ENCODE results near the gene KRTAP4-6. TPM values are rescaled to one million over a fixed set of nuclear protein-coding genes. Genes with fewer than 3 reads are reported as not detected.
"Not testable (repeated sequence)": the region's sequence is repeated elsewhere in the genome, so short reads cannot be mapped to it uniquely, and the experiment has no call there.

The KRTAP4-6 gene
- not detected for total RNA-seq
- long read RNA-seq: 0 reads

DNA sequence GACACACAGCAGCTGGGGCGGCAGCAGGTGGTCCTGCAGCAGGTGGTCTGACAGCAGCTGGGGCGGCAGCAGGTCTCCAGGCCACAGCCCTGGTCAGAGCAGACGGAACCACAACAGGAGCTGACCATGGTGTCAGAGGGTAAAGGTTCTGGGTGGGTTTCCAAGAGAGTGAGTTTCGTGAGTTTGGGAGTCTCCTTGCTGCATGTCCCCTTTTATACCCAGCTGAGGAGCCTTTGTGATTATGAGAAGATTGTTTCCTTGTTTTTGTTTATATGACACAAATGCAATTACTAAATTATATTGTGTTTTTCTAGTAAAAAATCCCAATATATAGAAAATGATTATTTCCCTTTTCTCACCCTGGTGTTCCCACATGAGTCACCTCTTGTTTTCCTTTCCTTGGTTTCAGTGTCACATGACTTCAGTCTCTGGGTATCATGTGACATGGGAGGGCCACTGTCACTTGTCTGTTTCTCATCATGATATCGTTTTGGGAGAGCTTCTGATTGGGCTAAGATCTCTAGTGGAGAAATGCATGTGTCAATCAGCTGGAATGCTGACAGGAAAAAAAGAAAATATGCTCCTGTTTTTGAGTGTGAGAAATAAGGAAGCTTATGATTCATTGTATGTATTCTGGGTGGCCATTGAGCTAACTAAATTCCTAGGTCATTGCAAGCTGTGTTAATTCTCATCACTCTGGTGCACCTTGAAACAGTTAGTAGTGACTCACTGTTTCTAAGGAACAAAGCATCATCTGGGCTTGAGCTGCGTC is at the start of gene KRTAP4-6:
KRTAP4-6 (minus strand) TSS at position 185 of the 772 bp plus-strand sequence; CDS start at position 128, 57 bp downstream.
- WGBS (ENCODE audit: insufficient coverage, low coverage, low lambda C conversion rate, missing lambda C conversion rate): 53% methylated on average over 4 of the region's 6 CpGs
- Histone ChIP-seq H3K27ac (no peak within 1 kb of the TSS), H3K4me1 (no peaks in the 10 kb centered on the region), H3K9me3 (no peaks in the 10 kb centered on the region), H3K27me3 (no peaks in the 10 kb centered on the region), H3K36me3 (no peaks in the 10 kb centered on the region), H3K4me3 (no peak within 1 kb of the TSS)
- TF ChIP-seq, protein P1, sequence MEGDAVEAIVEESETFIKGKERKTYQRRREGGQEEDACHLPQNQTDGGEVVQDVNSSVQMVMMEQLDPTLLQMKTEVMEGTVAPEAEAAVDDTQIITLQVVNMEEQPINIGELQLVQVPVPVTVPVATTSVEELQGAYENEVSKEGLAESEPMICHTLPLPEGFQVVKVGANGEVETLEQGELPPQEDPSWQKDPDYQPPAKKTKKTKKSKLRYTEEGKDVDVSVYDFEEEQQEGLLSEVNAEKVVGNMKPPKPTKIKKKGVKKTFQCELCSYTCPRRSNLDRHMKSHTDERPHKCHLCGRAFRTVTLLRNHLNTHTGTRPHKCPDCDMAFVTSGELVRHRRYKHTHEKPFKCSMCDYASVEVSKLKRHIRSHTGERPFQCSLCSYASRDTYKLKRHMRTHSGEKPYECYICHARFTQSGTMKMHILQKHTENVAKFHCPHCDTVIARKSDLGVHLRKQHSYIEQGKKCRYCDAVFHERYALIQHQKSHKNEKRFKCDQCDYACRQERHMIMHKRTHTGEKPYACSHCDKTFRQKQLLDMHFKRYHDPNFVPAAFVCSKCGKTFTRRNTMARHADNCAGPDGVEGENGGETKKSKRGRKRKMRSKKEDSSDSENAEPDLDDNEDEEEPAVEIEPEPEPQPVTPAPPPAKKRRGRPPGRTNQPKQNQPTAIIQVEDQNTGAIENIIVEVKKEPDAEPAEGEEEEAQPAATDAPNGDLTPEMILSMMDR (IDR thresholded peaks at IDR 0.05): no peak
- TF ChIP-seq POLR2A (IDR thresholded peaks at IDR 0.05): no peak
- ATAC-seq (no peak), DNase-seq (no peak)
- intact Hi-C loops (cut with DNase I): no loop called here

DNA sequence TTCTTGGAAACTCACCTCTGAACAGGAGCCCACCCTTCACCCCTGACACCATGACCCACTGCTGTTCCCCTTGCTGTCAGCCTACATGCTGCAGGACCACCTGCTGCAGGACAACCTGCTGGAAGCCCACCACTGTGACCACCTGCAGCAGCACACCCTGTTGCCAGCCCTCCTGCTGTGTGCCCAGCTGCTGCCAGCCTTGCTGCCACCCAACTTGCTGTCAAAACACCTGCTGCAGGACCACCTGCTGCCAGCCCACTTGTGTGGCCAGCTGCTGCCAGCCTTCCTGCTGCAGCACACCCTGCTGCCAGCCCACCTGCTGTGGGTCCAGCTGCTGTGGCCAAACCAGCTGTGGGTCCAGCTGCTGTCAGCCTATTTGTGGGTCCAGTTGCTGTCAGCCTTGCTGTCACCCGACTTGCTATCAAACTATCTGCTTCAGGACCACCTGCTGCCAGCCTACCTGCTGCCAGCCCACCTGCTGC is 49.5 kb upstream of the KRTAP4-6 start, which contains the start of gene KRTAP9-1:
KRTAP9-1 (plus strand) TSS at position 51 of the 482 bp plus-strand sequence; CDS start at position 51, 0 bp downstream.
- H3K36me3 ChIP-seq; H3K27ac ChIP-seq; H3K4me1 ChIP-seq; H3K9me3 ChIP-seq; intact Hi-C loops (cut with DNase I); H3K4me3 ChIP-seq; ATAC-seq; H3K27me3 ChIP-seq; DNase-seq: not testable (repeated sequence)
- no CpG with 5 or more reads among the region's 1 CpG for WGBS (ENCODE audit: insufficient coverage, low coverage, low lambda C conversion rate, missing lambda C conversion rate)

DNA sequence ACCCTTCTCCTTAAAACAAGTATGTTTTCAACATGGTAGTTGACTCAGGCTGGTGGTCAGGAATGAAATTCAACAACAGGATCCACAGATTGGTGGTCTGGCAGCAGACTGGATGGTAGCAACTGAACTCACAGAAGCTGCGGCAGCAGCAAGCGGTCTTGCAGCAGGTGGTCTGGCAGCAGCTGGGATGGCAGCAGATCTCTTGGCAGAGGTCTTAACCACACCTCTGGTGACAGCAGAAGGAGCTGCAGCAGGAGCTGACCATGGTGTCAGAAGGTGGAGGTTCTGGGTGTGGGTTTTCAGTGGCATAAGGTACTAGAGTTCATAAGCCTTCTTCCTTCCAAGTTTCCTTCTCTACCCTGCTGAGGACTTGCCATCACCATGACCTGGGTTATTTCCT is 46.5 kb upstream of the KRTAP4-6 start:
- DNase-seq: no peak
- no peaks in the 10 kb centered on the region for H3K9me3 ChIP-seq
- intact Hi-C loops (cut with DNase I): no loop called here
- ATAC-seq: no peak
- TF ChIP-seq POLR2A (IDR thresholded peaks at IDR 0.05): no peak
- TF ChIP-seq, protein P1 (IDR thresholded peaks at IDR 0.05): no peak
- H3K27ac ChIP-seq: no peak overlapping the region
- H3K4me3 ChIP-seq: no peak overlapping the region
- H3K27me3 ChIP-seq: no peaks in the 10 kb centered on the region
- H3K36me3 ChIP-seq: no peaks in the 10 kb centered on the region
- WGBS (ENCODE audit: insufficient coverage, low coverage, low lambda C conversion rate, missing lambda C conversion rate): 71% methylated on average over 1 of the region's 2 CpGs
- H3K4me1 ChIP-seq: no peaks in the 10 kb centered on the region

DNA sequence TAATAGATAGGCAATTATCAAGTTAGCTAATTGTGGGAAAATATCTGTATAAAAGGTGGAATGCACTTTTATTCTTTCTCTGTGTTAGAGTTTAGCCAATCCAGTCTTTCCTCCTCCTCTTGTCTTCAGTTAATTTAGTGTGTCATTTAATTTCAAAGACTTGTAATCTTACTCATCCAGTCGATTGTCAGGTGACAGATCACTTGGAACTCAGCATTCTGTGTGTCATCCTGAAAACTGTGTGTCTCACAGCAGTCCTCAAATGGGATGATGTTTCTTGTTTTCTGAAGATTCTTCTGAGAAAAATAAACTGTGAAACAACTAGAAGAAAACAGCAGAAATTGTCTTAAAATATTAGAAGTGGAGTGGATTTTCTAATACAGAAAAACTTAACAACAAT is 44.7 kb upstream of the KRTAP4-6 start:
- Histone ChIP-seq H3K9me3 (no peaks in the 10 kb centered on the region), H3K27me3 (no peaks in the 10 kb centered on the region), H3K36me3 (no peaks in the 10 kb centered on the region), H3K4me3 (no peak overlapping the region), H3K4me1 (no peaks in the 10 kb centered on the region), H3K27ac (no peak overlapping the region)
- intact Hi-C loops (cut with DNase I): no loop called here
- WGBS (ENCODE audit: insufficient coverage, low coverage, low lambda C conversion rate, missing lambda C conversion rate): 33% methylated on average over 1 of the region's 1 CpG
- DNase-seq (no peak), ATAC-seq (no peak)
- TF ChIP-seq, protein P1 (IDR thresholded peaks at IDR 0.05): no peak
- no peak for TF ChIP-seq POLR2A (IDR thresholded peaks at IDR 0.05)

DNA sequence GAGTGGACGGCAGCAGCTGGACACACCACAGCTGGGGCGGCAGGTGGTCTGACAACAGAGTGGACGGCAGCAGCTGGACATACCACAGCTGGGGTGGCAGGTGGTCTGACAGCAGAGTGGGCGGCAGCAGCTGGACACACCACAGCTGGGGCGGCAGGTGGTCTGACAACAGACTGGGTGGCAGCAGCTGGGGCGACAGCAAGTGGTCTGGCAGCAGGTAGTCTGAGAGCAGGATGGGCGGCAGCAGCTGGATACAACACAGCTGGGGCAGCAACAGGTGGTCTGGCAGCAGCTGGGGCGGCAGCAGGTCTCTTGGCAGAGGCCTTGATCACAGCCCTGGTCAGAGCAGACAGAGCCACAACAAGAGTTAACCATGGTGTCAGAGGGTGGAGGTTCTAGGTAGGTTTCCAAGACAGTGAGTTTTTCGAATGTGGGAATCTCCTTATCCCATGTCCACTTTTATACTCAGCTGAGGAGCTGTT is 44.2 kb upstream of the KRTAP4-6 start, which contains the start of gene KRTAP4-1:
KRTAP4-1 (minus strand) TSS at position 432 of the 482 bp plus-strand sequence; CDS start at position 375, 57 bp downstream.
- no peak within 1 kb of the TSS for H3K4me3 ChIP-seq
- no peaks in the 10 kb centered on the region for H3K4me1 ChIP-seq
- H3K27ac ChIP-seq: no peak within 1 kb of the TSS
- TF ChIP-seq, protein P1 (IDR thresholded peaks at IDR 0.05): no peak
- no peak for TF ChIP-seq POLR2A (IDR thresholded peaks at IDR 0.05)
- H3K9me3 ChIP-seq: no peaks in the 10 kb centered on the region
- no peaks in the 10 kb centered on the region for H3K27me3 ChIP-seq
- intact Hi-C loops (cut with DNase I): no loop called here
- WGBS (ENCODE audit: insufficient coverage, low coverage, low lambda C conversion rate, missing lambda C conversion rate): 0% methylated on average over 1 of the region's 9 CpGs
- no peaks in the 10 kb centered on the region for H3K36me3 ChIP-seq
- DNase-seq (no peak), ATAC-seq (no peak)
